Activated B cell treated with CpG ODN at 0.5 μM for 24 hours (primary cell): ENCODE measurements around the gene MYO18B. TPM values are rescaled to one million over a fixed set of nuclear protein-coding genes. Genes with fewer than 3 reads are reported as not detected.

Experiments used
- ATAC-seq: fragments of 200-7000 bp; cut with Tn5 transposase; one replicate; pipeline ENCODE4 v1.10.0; 2021; ENCODE audit warnings: low read depth, mild to moderate bottlenecking, moderate library complexity
- CTCF ChIA-PET: fragments of 350-600 bp; sonication (Branson Sonifier 250); formaldehyde crosslinking; loops from one replicate; lab custom pipeline; 2021; ENCODE audit warnings: antibody characterized with exemption; lab: Charles Lee
- POLR2A ChIA-PET: fragments of 350-600 bp; sonication (Branson Sonifier 250); formaldehyde crosslinking; loops from one replicate; lab custom pipeline; 2021; ENCODE audit warnings: antibody characterized with exemption; lab: Charles Lee
- DNase-seq: peaks from one replicate; pipeline ENCODE4 v3.0.0; 2022
- H3K27ac Mint-ChIP-seq: one replicate; pipeline ENCODE4 v1.8.0; 2020; ENCODE audit warnings: mixed read lengths
- H3K27me3 Mint-ChIP-seq: one replicate; pipeline ENCODE4 v1.8.0; 2021; ENCODE audit warnings: mixed read lengths
- H3K36me3 Mint-ChIP-seq: one replicate; pipeline ENCODE4 v1.8.0; 2021; ENCODE audit warnings: low read depth, mixed read lengths
- H3K4me1 Mint-ChIP-seq: one replicate; pipeline ENCODE4 v1.8.0; 2021; ENCODE audit warnings: mixed read lengths
- H3K4me3 Mint-ChIP-seq: one replicate; pipeline ENCODE4 v1.8.0; 2020; ENCODE audit warnings: mild to moderate bottlenecking, mixed read lengths
- H3K9me3 Mint-ChIP-seq: one replicate; pipeline ENCODE4 v1.8.0; 2020; ENCODE audit warnings: mixed read lengths
- intact Hi-C: fragments of 100-400 bp; cut with micrococcal nuclease; formaldehyde crosslinking; loops from one replicate; pipeline ENCODE4 v1.15.1; 2024
- total RNA-seq: library from RNA; stranded (reverse); gene quantifications from 2 replicates; pipeline ENCODE4 v1.2.3, GENCODE V29; 2022
- TF ChIP-seq, protein P1 (sequence below): fragments of 200-600 bp; IDR thresholded peaks from one replicate; pipeline ENCODE4 v1.8.0; 2022; ENCODE audit warnings: antibody characterized with exemption, mild to moderate bottlenecking

Gene MYO18B
- total RNA-seq, 1 donor from 2014 or later: 0.27 TPM

DNA sequence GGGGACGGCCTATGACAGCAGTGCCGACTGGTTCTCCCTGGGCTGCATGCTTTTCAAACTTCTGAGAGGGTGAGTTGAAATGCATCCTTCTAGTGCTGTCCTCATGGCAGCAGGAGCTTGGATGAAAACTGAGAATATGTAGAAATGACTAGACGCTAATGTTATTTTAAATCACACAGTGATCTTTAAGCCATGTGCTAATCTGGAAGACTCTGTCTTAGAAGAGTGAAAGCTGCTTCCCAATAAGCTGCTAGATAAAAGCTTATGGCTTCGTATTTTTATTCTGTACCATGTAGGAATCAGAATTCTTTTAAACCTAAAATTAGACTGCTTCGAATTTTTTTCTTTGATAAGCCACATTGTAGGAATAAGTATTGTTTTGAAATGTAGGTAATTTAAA lies 46.8 kb upstream of the MYO18B start:
- TF ChIP-seq, protein P1, sequence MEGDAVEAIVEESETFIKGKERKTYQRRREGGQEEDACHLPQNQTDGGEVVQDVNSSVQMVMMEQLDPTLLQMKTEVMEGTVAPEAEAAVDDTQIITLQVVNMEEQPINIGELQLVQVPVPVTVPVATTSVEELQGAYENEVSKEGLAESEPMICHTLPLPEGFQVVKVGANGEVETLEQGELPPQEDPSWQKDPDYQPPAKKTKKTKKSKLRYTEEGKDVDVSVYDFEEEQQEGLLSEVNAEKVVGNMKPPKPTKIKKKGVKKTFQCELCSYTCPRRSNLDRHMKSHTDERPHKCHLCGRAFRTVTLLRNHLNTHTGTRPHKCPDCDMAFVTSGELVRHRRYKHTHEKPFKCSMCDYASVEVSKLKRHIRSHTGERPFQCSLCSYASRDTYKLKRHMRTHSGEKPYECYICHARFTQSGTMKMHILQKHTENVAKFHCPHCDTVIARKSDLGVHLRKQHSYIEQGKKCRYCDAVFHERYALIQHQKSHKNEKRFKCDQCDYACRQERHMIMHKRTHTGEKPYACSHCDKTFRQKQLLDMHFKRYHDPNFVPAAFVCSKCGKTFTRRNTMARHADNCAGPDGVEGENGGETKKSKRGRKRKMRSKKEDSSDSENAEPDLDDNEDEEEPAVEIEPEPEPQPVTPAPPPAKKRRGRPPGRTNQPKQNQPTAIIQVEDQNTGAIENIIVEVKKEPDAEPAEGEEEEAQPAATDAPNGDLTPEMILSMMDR: no peak
- Mint-ChIP-seq H3K9me3 (no peaks in the 10 kb centered on the region), H3K27me3 (no peaks in the 10 kb centered on the region), H3K4me3 (no peak overlapping the region), H3K4me1 (peaks cover 9% of the 10 kb centered on the region), H3K36me3 (peaks cover 93% of the 10 kb centered on the region), H3K27ac (no peak overlapping the region)
- DNase-seq (no peak), ATAC-seq (no peak)
- POLR2A ChIA-PET: no interaction called here
- CTCF ChIA-PET: no interaction called here
- intact Hi-C loops: no loop called here

DNA sequence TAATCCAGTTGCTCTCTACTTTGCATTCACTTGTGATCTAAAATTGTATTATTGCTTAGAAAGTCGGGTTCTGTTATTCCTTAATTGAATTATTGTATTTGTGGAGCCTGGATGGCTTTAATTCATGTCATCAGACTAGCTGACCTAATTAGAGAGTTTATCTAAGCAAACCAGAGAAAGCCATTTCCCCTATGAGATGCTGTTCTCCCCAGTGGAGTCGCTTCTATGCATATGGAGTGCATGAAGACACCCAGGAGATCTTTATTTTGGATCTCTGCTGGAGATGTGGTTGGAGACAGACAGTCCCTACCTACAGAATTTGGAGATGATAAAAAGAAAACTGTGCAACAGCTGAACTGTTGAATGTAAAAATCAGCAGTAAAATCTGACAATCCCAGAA lies 45.2 kb upstream of the MYO18B start:
- TF ChIP-seq, protein P1: no peak
- Mint-ChIP-seq H3K4me1 (no peaks in the 10 kb centered on the region), H3K36me3 (peaks cover 89% of the 10 kb centered on the region), H3K4me3 (no peak overlapping the region), H3K27ac (no peak overlapping the region), H3K27me3 (no peaks in the 10 kb centered on the region), H3K9me3 (no peaks in the 10 kb centered on the region)
- DNase-seq: no peak
- no peak for ATAC-seq
- POLR2A ChIA-PET: no interaction called here
- intact Hi-C loops: no loop called here
- CTCF ChIA-PET: interaction anchor here (0.9 to 1.0 kb wide), 2 partner anchors 129 to 153 kb away, joined by 3 read pairs; no protein-coding TSS in a partner anchor

DNA sequence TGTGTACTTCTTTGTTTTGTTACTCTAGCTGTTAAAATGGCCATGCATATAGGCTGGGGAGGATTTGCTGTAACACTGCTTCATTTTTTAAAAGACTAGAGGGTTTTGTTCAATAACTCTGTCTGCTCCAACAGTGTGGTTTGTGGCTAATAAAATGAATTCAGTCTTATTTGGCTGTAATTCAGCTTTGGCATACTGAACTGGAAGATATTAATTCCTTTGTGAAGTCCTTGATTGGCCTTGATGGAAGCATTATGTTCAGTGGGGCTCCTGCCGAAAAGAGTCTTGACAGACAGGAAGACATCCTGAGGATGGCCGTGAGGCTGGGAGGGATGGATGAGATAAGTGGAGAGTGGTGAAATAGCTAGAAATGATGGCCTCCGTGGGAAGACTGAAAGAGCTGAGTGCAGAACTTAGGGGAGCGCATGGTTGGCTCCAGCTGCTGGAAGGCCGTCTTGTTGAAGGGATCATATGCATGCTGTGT lies 44.8 kb upstream of the MYO18B start:
- no peaks in the 10 kb centered on the region for H3K27me3 Mint-ChIP-seq
- CTCF ChIA-PET: interaction anchor here (0.9 to 1.0 kb wide), 2 partner anchors 130 to 153 kb away, joined by 3 read pairs; no protein-coding TSS in a partner anchor
- H3K27ac Mint-ChIP-seq: peak overlapping the region; percentile 42
- POLR2A ChIA-PET: no interaction called here
- H3K9me3 Mint-ChIP-seq: no peaks in the 10 kb centered on the region
- ATAC-seq (no peak), DNase-seq (no peak)
- H3K36me3 Mint-ChIP-seq: peaks cover 88% of the 10 kb centered on the region
- no peak overlapping the region for H3K4me3 Mint-ChIP-seq
- TF ChIP-seq, protein P1: no peak
- peaks cover 2% of the 10 kb centered on the region for H3K4me1 Mint-ChIP-seq
- intact Hi-C loops: no loop called here

DNA sequence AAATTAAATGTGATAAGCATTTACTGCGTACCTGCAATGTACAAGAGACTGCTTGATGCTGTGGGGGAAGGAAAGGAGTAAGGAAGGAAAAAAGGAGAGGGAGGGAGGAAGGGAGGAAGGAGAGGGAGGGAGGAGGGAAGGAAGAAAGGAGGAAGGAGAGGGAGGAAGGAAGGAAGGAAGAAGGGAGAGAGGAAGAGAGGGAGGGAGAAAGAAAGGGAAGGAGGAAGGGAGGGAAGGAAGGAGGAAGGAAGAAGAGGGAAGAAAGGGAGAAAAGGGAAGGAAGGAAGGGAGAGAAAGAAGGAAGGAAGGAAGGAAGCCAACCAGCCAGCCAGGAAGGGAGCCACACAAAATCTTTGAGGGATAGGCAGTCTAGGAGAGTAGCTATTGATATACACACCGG lies 44.0 kb upstream of the MYO18B start:
- DNase-seq (no peak), ATAC-seq (no peak)
- H3K36me3 Mint-ChIP-seq: peaks cover 85% of the 10 kb centered on the region
- H3K9me3 Mint-ChIP-seq: no peaks in the 10 kb centered on the region
- ChIA-PET CTCF (interaction anchor here (1.2 kb wide), 1 partner anchor 154 kb away, joined by 4 read pairs; no protein-coding TSS in a partner anchor), POLR2A (no interaction called here)
- H3K27me3 Mint-ChIP-seq: no peaks in the 10 kb centered on the region
- H3K4me1 Mint-ChIP-seq: peaks cover 6% of the 10 kb centered on the region
- intact Hi-C loops: no loop called here
- H3K27ac Mint-ChIP-seq: peak overlapping the region; percentile 27
- no peak overlapping the region for H3K4me3 Mint-ChIP-seq
- TF ChIP-seq, protein P1: no peak

DNA sequence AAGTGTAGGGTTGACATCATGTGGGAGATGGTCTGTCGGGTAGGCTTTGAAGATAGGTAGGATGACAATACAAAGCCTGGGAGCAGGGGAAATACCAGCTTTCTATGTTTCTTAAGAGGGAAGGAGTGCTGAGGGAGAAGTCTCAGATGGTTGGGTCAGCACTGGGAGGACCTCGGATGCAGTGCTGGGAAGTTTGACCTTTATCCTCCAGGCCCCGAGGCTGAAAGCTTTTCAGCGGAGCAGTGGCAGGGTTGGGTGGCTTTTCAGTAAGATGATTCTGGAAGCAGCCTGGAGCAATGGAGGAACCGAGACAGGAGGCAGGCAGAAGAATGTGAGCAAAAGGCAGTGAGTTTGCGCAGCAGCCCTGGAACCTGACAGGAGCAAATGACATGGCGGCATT lies 43.5 kb upstream of the MYO18B start:
- Mint-ChIP-seq H3K4me1 (peaks cover 6% of the 10 kb centered on the region), H3K4me3 (no peak overlapping the region), H3K27me3 (no peaks in the 10 kb centered on the region), H3K27ac (peak overlapping the region; percentile 27), H3K36me3 (peaks cover 85% of the 10 kb centered on the region), H3K9me3 (no peaks in the 10 kb centered on the region)
- no peak for ATAC-seq
- POLR2A ChIA-PET: no interaction called here
- CTCF ChIA-PET: interaction anchor here (0.7 to 1.2 kb wide), 2 partner anchors 16 to 154 kb away, joined by 4 read pairs; no protein-coding TSS in a partner anchor
- no peak for DNase-seq
- intact Hi-C loops: no loop called here
- TF ChIP-seq, protein P1: no peak
